IMR-90 (cell line): ENCODE measurements around the gene CLIC5. TPM values are rescaled to one million over a fixed set of nuclear protein-coding genes. Genes with fewer than 3 reads are reported as not detected.

Experiments used
- ATAC-seq: fragments of 200-7000 bp; cut with Tn5 transposase; 2 replicates; pipeline ENCODE4 v1.9.1; 2020; ENCODE audit warnings: low read depth, mild to moderate bottlenecking, moderate library complexity
- BruUV-seq: library from RNA; stranded (reverse); fragments of 400-500 nt; replicated peaks from 2 replicates; lab custom pipeline; 2021; lab: Mats Ljungman, UMichigan
- CTCF ChIA-PET: fragments of 300-600 bp; formaldehyde crosslinking; extraction: SDS; loops from one replicate; lab custom pipeline; 2021; ENCODE audit warnings: antibody characterized with exemption; lab: Yijun Ruan, JAX
- POLR2A ChIA-PET: fragments of 300-600 bp; sonication (Branson Sonifier 250); formaldehyde crosslinking; loops from one replicate; lab custom pipeline; 2022; ENCODE audit warnings: antibody characterized with exemption; ENCODE audit not compliant: unreplicated experiment; lab: Charles Lee
- DNase-seq: peaks from one replicate; pipeline ENCODE4 v3.0.0; 2013
- H2AFZ ChIP-seq: replicated peaks from 2 replicates; pipeline ENCODE3; 2013; ENCODE audit warnings: low read length, mild to moderate bottlenecking; ENCODE audit not compliant: poor library complexity
- H2AK5ac ChIP-seq: 2 replicates; pipeline ENCODE4 v1.6.1; 2013; ENCODE audit warnings: low read depth, low read length, inconsistent platforms
- H2AK9ac ChIP-seq: replicated peaks from 2 replicates; pipeline ENCODE3; 2013; ENCODE audit warnings: mild to moderate bottlenecking, low read depth, low read length, moderate library complexity; ENCODE audit not compliant: poor library complexity
- H2BK120ac ChIP-seq: 2 replicates; pipeline ENCODE4 v1.6.1; 2013; ENCODE audit warnings: low read depth, low read length, inconsistent platforms
- H2BK15ac ChIP-seq: 3 replicates; pipeline ENCODE4 v1.6.1; 2013; ENCODE audit warnings: low read depth, low read length, inconsistent platforms
- H2BK20ac ChIP-seq: 2 replicates; pipeline ENCODE4 v1.6.1; 2013; ENCODE audit warnings: low read depth, mild to moderate bottlenecking, inconsistent platforms, low read length, moderate library complexity
- H2BK5ac ChIP-seq: 2 replicates; pipeline ENCODE4 v1.6.1; 2013; ENCODE audit warnings: mild to moderate bottlenecking, low read depth, low read length, inconsistent platforms; ENCODE audit not compliant: poor library complexity, severe bottlenecking
- H3K14ac ChIP-seq: replicated peaks from 2 replicates; pipeline ENCODE4 v1.6.1; 2013; ENCODE audit warnings: low read depth, low read length, inconsistent platforms
- H3K18ac ChIP-seq: 2 replicates; pipeline ENCODE4 v1.6.1; 2013; ENCODE audit warnings: low read depth, low read length, control low read depth
- H3K23ac ChIP-seq: 2 replicates; pipeline ENCODE4 v1.6.1; 2013; ENCODE audit warnings: low read depth, low read length, inconsistent platforms
- H3K27ac ChIP-seq: 2 replicates; pipeline ENCODE4 v1.5.1; 2013; ENCODE audit warnings: mild to moderate bottlenecking, control low read depth, low read length; ENCODE audit not compliant: insufficient read depth
- H3K27me3 ChIP-seq: 2 replicates; pipeline ENCODE4 v1.6.1; 2013; ENCODE audit warnings: low read length; ENCODE audit not compliant: control insufficient read depth, insufficient read depth
- H3K36me3 ChIP-seq: 2 replicates; pipeline ENCODE4 v1.6.1; 2013; ENCODE audit warnings: low read length, mixed read lengths; ENCODE audit not compliant: control insufficient read depth, insufficient read depth
- H3K4ac ChIP-seq: 2 replicates; pipeline ENCODE4 v1.6.1; 2013; ENCODE audit warnings: low read depth, low read length, inconsistent platforms
- H3K4me1 ChIP-seq: 2 replicates; pipeline ENCODE4 v1.6.1; 2013; ENCODE audit warnings: low read length, mixed read lengths; ENCODE audit not compliant: control insufficient read depth, insufficient read depth
- H3K4me2 ChIP-seq: 2 replicates; pipeline ENCODE4 v1.6.1; 2013; ENCODE audit warnings: low read depth, mild to moderate bottlenecking, control low read depth, low read length, moderate library complexity
- H3K4me3 ChIP-seq: 2 replicates; pipeline ENCODE4 v1.5.1; 2013; ENCODE audit warnings: low read depth, mild to moderate bottlenecking, control low read depth, low read length, moderate library complexity; ENCODE audit not compliant: insufficient read depth
- H3K56ac ChIP-seq: 2 replicates; pipeline ENCODE4 v1.6.1; 2013; ENCODE audit warnings: low read length, inconsistent platforms; ENCODE audit not compliant: insufficient read depth; ENCODE audit errors: extremely low read depth
- H3K79me1 ChIP-seq, 2 experiments: 2 replicates each; pipeline ENCODE4 v1.6.1; 2013; ENCODE audit warnings: low read length in 2 of 2, inconsistent platforms in 1 of 2, low read depth in 1 of 2
- H3K9ac ChIP-seq: 2 replicates; pipeline ENCODE4 v1.6.1; 2013; ENCODE audit warnings: low read depth, low read length, control low read depth
- H3K9me1 ChIP-seq: 2 replicates; pipeline ENCODE4 v1.6.1; 2013; ENCODE audit warnings: low read length, inconsistent platforms; ENCODE audit not compliant: insufficient read depth
- H3K9me3 ChIP-seq: 2 replicates; pipeline ENCODE4 v1.6.1; 2013; ENCODE audit warnings: low read length; ENCODE audit not compliant: control insufficient read depth, insufficient read depth
- H4K20me1 ChIP-seq: 2 replicates; pipeline ENCODE4 v1.6.1; 2013; ENCODE audit warnings: low read length, inconsistent platforms; ENCODE audit not compliant: insufficient read depth
- H4K5ac ChIP-seq: 2 replicates; pipeline ENCODE4 v1.6.1; 2013; ENCODE audit warnings: mild to moderate bottlenecking, low read depth, low read length, control low read depth
- H4K8ac ChIP-seq, 2 experiments: 2 replicates each; pipeline ENCODE4 v1.6.1; 2013; ENCODE audit warnings: low read depth in 2 of 2, low read length in 2 of 2, control low read depth in 1 of 2, inconsistent platforms in 1 of 2
- H4K91ac ChIP-seq: 2 replicates; pipeline ENCODE4 v1.6.1; 2013; ENCODE audit warnings: low read depth, low read length, inconsistent platforms; ENCODE audit not compliant: insufficient read depth
- CHD1 ChIP-seq: IDR thresholded peaks from 2 replicates; pipeline ENCODE4 v1.6.1; 2012; ENCODE audit warnings: low read depth, low read length, improper control_type of control experiment
- MXI1 ChIP-seq: IDR thresholded peaks from 2 replicates; pipeline ENCODE4 v1.6.1; 2012; ENCODE audit warnings: low read depth, mild to moderate bottlenecking, low read length, moderate library complexity, borderline replicate concordance
- WGBS, 2 experiments: methylation state at CpG; one replicate each; pipeline versions ENCODE4 v1.1.5 to v1.1.7; 2013; ENCODE audit warnings: missing lambda C conversion rate in 2 of 2; ENCODE audit not compliant: insufficient read length in 1 of 2; ENCODE audit errors: extremely low coverage in 2 of 2; 5-methylcytosine and 5-hydroxymethylcytosine counted together
- dilution Hi-C: fragments of 300-500 bp; cut with HindIII; formaldehyde crosslinking; loops from one replicate; pipeline ENCODE4 v1.14.3; 2018; ENCODE audit warnings: low sequenced_read_pairs; ENCODE audit not compliant: unreplicated experiment
- in situ Hi-C: fragments of 300-500 bp; cut with MboI; formaldehyde crosslinking; loops from 3 replicates; pipeline ENCODE4 v1.14.3; 2019; ENCODE audit warnings: low sequenced_read_pairs, inconsistent platforms, mixed read lengths
- intact Hi-C: fragments of 100-400 bp; cut with micrococcal nuclease; formaldehyde crosslinking; loops from 2 replicates; pipeline ENCODE4 v1.10.0; 2022
- polyA plus RNA-seq, 3 experiments: library from polyadenylated mRNA; depleted of rRNA; stranded (reverse); fragments of >200 nt; gene quantifications; 2 replicates each; pipeline ENCODE4 v1.2.3, GENCODE V29; 2012; ENCODE audit warnings: low replicate concordance in 1 of 3
- total RNA-seq: library from RNA; depleted of rRNA; stranded (reverse); fragments of >200 nt; gene quantifications from 2 replicates; pipeline ENCODE4 v1.2.3, GENCODE V29; 2012
- TF ChIP-seq, protein P1 (sequence below): conservative IDR thresholded peaks from 2 replicates; pipeline ENCODE4 v1.5.1; 2012; ENCODE audit warnings: mild to moderate bottlenecking, low read depth, low read length, improper control_type of control experiment
- TF ChIP-seq, protein P2 (sequence below): fragments of 150-350 bp; IDR thresholded peaks from 2 replicates; pipeline ENCODE4 v1.6.1; 2016; ENCODE audit warnings: low read depth, mild to moderate bottlenecking, low read length, moderate library complexity, borderline replicate concordance

CLIC5 gene
- total and polyA plus RNA-seq, 2 of the 4 experiments (the other 2 are of a cell fraction): not detected

DNA sequence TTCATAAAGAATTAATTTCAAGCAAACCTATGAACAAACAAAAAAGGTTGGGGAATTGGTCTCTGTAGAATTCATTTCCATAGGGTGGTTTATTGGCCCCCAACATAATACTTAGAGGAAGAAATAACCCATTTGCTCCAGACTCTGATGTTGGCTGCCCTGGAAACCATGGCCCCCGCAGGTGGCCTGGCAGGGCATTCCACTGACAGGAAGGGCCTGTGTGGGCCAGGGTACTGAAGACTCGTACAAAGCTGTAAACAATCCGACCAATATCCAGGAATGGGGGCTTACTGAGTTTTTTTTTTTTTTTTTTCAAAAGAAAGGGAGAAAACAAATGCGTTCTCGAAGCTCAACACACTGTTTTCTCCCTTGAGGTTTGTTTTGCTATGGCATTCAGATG is 59.5 kb downstream of the CLIC5 start:
- Histone ChIP-seq H3K4me1 (no peaks in the 10 kb centered on the region), H3K4me2 (no peak overlapping the region), H2AK9ac (no peak overlapping the region), H2BK120ac (no peak overlapping the region), H4K8ac (no peak overlapping the region), H3K9ac (no peak overlapping the region), H3K4me3 (no peak overlapping the region), H2BK5ac (no peak overlapping the region), H3K27me3 (peaks cover 13% of the 10 kb centered on the region), H3K14ac (no peak overlapping the region), H3K36me3 (no peaks in the 10 kb centered on the region), H4K91ac (no peak overlapping the region), H3K4ac (no peak overlapping the region), H2BK20ac (no peak overlapping the region), H3K9me3 (no peaks in the 10 kb centered on the region), H3K27ac (no peak overlapping the region), H4K5ac (no peak overlapping the region), H3K79me1 (no peaks in the 10 kb centered on the region), H2AK5ac (no peak overlapping the region), H2BK15ac (no peak overlapping the region), H2AFZ (no peak overlapping the region), H3K56ac (no peak overlapping the region), H3K9me1 (no peaks in the 10 kb centered on the region), H3K18ac (no peak overlapping the region), H3K23ac (no peak overlapping the region), H4K20me1 (no peaks in the 10 kb centered on the region)
- TF ChIP-seq, protein P1, sequence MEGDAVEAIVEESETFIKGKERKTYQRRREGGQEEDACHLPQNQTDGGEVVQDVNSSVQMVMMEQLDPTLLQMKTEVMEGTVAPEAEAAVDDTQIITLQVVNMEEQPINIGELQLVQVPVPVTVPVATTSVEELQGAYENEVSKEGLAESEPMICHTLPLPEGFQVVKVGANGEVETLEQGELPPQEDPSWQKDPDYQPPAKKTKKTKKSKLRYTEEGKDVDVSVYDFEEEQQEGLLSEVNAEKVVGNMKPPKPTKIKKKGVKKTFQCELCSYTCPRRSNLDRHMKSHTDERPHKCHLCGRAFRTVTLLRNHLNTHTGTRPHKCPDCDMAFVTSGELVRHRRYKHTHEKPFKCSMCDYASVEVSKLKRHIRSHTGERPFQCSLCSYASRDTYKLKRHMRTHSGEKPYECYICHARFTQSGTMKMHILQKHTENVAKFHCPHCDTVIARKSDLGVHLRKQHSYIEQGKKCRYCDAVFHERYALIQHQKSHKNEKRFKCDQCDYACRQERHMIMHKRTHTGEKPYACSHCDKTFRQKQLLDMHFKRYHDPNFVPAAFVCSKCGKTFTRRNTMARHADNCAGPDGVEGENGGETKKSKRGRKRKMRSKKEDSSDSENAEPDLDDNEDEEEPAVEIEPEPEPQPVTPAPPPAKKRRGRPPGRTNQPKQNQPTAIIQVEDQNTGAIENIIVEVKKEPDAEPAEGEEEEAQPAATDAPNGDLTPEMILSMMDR: no peak
- TF ChIP-seq CHD1: no peak
- no peak for TF ChIP-seq MXI1
- TF ChIP-seq, protein P2, sequence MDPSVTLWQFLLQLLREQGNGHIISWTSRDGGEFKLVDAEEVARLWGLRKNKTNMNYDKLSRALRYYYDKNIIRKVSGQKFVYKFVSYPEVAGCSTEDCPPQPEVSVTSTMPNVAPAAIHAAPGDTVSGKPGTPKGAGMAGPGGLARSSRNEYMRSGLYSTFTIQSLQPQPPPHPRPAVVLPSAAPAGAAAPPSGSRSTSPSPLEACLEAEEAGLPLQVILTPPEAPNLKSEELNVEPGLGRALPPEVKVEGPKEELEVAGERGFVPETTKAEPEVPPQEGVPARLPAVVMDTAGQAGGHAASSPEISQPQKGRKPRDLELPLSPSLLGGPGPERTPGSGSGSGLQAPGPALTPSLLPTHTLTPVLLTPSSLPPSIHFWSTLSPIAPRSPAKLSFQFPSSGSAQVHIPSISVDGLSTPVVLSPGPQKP: no peak
- DNase-seq (no peak), ATAC-seq (no peak)
- BruUV-seq: no TSS peak
- ChIA-PET POLR2A (no interaction called here), CTCF (interaction anchor here (1.3 kb wide), 1 partner anchor 10 kb away, joined by 4 read pairs; no protein-coding TSS in a partner anchor)
- dilution Hi-C loops: no loop called here
- WGBS, 2 experiments: no CpG with 5 or more reads among the region's 5 CpGs
- in situ Hi-C loops: no loop called here
- intact Hi-C loops: no loop called here
